ENCODE results near the gene MEIKIN.

The MEIKIN gene

GRCh38 chr5:131766689-131767088 is 178.8 kb downstream of the MEIKIN start:
- no peak for DNase-seq

- DNase-seq: no peak
These were observed 180.2 kb downstream of the MEIKIN start for GRCh38 chr5:131765261-131765660.

- DNase-seq: no peak
These were observed 181.5 kb downstream of the MEIKIN start for GRCh38 chr5:131763968-131764367.

- DNase-seq: no peak
These were observed 184.7 kb downstream of the MEIKIN start for GRCh38 chr5:131760793-131761192.

GRCh38 chr5:131759704-131760103 is 185.8 kb downstream of the MEIKIN start:
- DNase-seq: no peak

- DNase-seq: no peak
These were observed 187.0 kb downstream of the MEIKIN start for GRCh38 chr5:131758520-131758900.

- DNase-seq: no peak
These were observed 187.5 kb downstream of the MEIKIN start for GRCh38 chr5:131757830-131758519.
